Coronary artery (tissue), 2 donors: ENCODE data around the gene LMNA.

Experiments used
- DNase-seq: peaks from one replicate; pipeline ENCODE4 v3.0.0-alpha.2; 2017; ENCODE audit warnings: low spot score
- H3K27ac ChIP-seq, 2 donors: fragments of 200-600 bp; sonication (generic); one replicate each; pipeline ENCODE4 v1.5.1; 2016 to 2019
- H3K4me3 ChIP-seq: fragments of 200-600 bp; sonication (generic); 2 replicates; pipeline ENCODE4 v1.5.1; 2016; ENCODE audit warnings: mild to moderate bottlenecking, moderate library complexity
- CTCF ChIP-seq: fragments of 200-600 bp; sonication (generic); IDR thresholded peaks from one replicate; pipeline ENCODE4 v1.5.1; 2019; ENCODE audit warnings: antibody characterized with exemption

LMNA gene

GRCh38 chr1:156106624-156107488 lies 7.7 kb upstream of the LMNA start:
- no peak for DNase-seq
- peak overlapping the region; percentile 86 to 95 for H3K27ac ChIP-seq
- peak overlapping the region; percentile 60 for H3K4me3 ChIP-seq
- TF ChIP-seq CTCF: no peak

- DNase-seq: no peak
- Histone ChIP-seq H3K4me3 (no peak overlapping the region), H3K27ac (peak overlapping the region in 1 of 2 donors; percentile 95)
- no peak for TF ChIP-seq CTCF
Observed at GRCh38 chr1:156108057-156108456, 6.5 kb upstream of the LMNA start.

GRCh38 chr1:156108664-156109241 lies 5.8 kb upstream of the LMNA start:
- DNase-seq: no peak
- Histone ChIP-seq H3K4me3 (no peak overlapping the region), H3K27ac (peak overlapping the region in 1 of 2 donors; percentile 95)
- TF ChIP-seq CTCF: no peak

- TF ChIP-seq CTCF: no peak
- no peak for DNase-seq
- H3K27ac ChIP-seq: no peak overlapping the region
Observed at GRCh38 chr1:156110252-156110651, 4.3 kb upstream of the LMNA start.

GRCh38 chr1:156111355-156111962 lies 3.1 kb upstream of the LMNA start:
- peak overlapping the region in 1 of 2 donors; percentile 70 for H3K27ac ChIP-seq

More at GRCh38 chr1:156110252-156110651, 4.3 kb upstream of the LMNA start:
- H3K4me3 ChIP-seq: no peak overlapping the region

More at GRCh38 chr1:156111355-156111962, 3.1 kb upstream of the LMNA start:
- no peak for TF ChIP-seq CTCF
- no peak overlapping the region for H3K4me3 ChIP-seq
- no peak for DNase-seq
